Progenitor cell of endocrine pancreas (in vitro differentiated cells): ENCODE measurements around the gene UBAC2. TPM values are rescaled to one million over a fixed set of nuclear protein-coding genes. Genes with fewer than 3 reads are reported as not detected.

Experiments
- DNase-seq: peaks from one replicate; pipeline ENCODE4 v3.0.0; 2021; ENCODE audit warnings: low spot score; ENCODE audit not compliant: unreplicated experiment
- H3K27ac Mint-ChIP-seq: 2 replicates; pipeline ENCODE4 v1.8.0; 2021; ENCODE audit warnings: mild to moderate bottlenecking, moderate library complexity, mixed read lengths
- H3K27me3 Mint-ChIP-seq: 2 replicates; pipeline ENCODE4 v1.8.0; 2021; ENCODE audit warnings: mixed read lengths
- H3K36me3 Mint-ChIP-seq: 2 replicates; pipeline ENCODE4 v1.8.0; 2022; ENCODE audit warnings: mixed read lengths; ENCODE audit not compliant: insufficient read depth
- H3K4me1 Mint-ChIP-seq: 2 replicates; pipeline ENCODE4 v1.8.0; 2021; ENCODE audit warnings: low read depth, mixed read lengths
- H3K4me3 Mint-ChIP-seq: 2 replicates; pipeline ENCODE4 v1.8.0; 2021; ENCODE audit warnings: low read depth, mild to moderate bottlenecking, moderate library complexity, mixed read lengths
- H3K9me3 Mint-ChIP-seq: 2 replicates; pipeline ENCODE4 v1.8.0; 2021; ENCODE audit warnings: low read depth, mixed read lengths
- CTCF ChIP-seq: fragments of 200-600 bp; sonication (generic); IDR thresholded peaks from one replicate; pipeline ENCODE4 v1.5.0; 2021; ENCODE audit warnings: antibody characterized with exemption, mild to moderate bottlenecking; ENCODE audit not compliant: unreplicated experiment
- total RNA-seq: library from RNA; stranded (reverse); gene quantifications from 2 replicates; pipeline ENCODE4 v1.2.1, GENCODE V29; 2021

Gene UBAC2
- total RNA-seq, 1 donor from 2014 or later, result 60.6 TPM

GRCh38 chr13:99382428-99383133 is 181.9 kb downstream of the UBAC2 start:
- Mint-ChIP-seq H3K27me3 (no peaks in the 10 kb centered on the region), H3K4me3 (no peak overlapping the region), H3K9me3 (no peaks in the 10 kb centered on the region), H3K27ac (no peak overlapping the region), H3K4me1 (no peaks in the 10 kb centered on the region), H3K36me3 (peaks cover 12% of the 10 kb centered on the region)
- DNase-seq, result no peak
- TF ChIP-seq CTCF, result no peak

GRCh38 chr13:99383511-99383921 is 182.9 kb downstream of the UBAC2 start:
- Mint-ChIP-seq H3K4me3 (no peak overlapping the region), H3K4me1 (no peaks in the 10 kb centered on the region), H3K27me3 (no peaks in the 10 kb centered on the region), H3K36me3 (peaks cover 17% of the 10 kb centered on the region), H3K9me3 (no peaks in the 10 kb centered on the region), H3K27ac (no peak overlapping the region)
- no peak for DNase-seq
- TF ChIP-seq CTCF, result no peak

- no peaks in the 10 kb centered on the region for H3K4me1 Mint-ChIP-seq
- no peak overlapping the region for H3K27ac Mint-ChIP-seq
- H3K9me3 Mint-ChIP-seq, result no peaks in the 10 kb centered on the region
- no peak for DNase-seq
- peaks cover 17% of the 10 kb centered on the region for H3K36me3 Mint-ChIP-seq
- H3K27me3 Mint-ChIP-seq, result no peaks in the 10 kb centered on the region
- H3K4me3 Mint-ChIP-seq, result no peak overlapping the region
- TF ChIP-seq CTCF, result no peak
These were observed 183.3 kb downstream of the UBAC2 start for GRCh38 chr13:99383946-99384345.

- no peaks in the 10 kb centered on the region for H3K4me1 Mint-ChIP-seq
These were observed 183.8 kb downstream of the UBAC2 start for GRCh38 chr13:99384468-99384867.

GRCh38 chr13:99385161-99385560 is 184.5 kb downstream of the UBAC2 start:
- Mint-ChIP-seq H3K27me3 (no peaks in the 10 kb centered on the region), H3K9me3 (no peaks in the 10 kb centered on the region), H3K4me3 (no peak overlapping the region), H3K27ac (no peak overlapping the region), H3K4me1 (no peaks in the 10 kb centered on the region), H3K36me3 (peaks cover 18% of the 10 kb centered on the region)
- no peak for TF ChIP-seq CTCF
- no peak for DNase-seq

More at GRCh38 chr13:99384468-99384867, 183.8 kb downstream of the UBAC2 start:
- H3K9me3 Mint-ChIP-seq, result no peaks in the 10 kb centered on the region
- DNase-seq, result no peak
- H3K27ac Mint-ChIP-seq, result no peak overlapping the region
- no peaks in the 10 kb centered on the region for H3K27me3 Mint-ChIP-seq
- peaks cover 18% of the 10 kb centered on the region for H3K36me3 Mint-ChIP-seq
- no peak for TF ChIP-seq CTCF
- no peak overlapping the region for H3K4me3 Mint-ChIP-seq
